ENCODE data around the gene SIGLEC8. TPM values are rescaled to one million over a fixed set of nuclear protein-coding genes. Genes with fewer than 3 reads are reported as not detected.

SIGLEC8 gene
- total and polyA plus RNA-seq, 2 of the 8 experiments (the other 6 are each of a cell fraction or from before 2014, with no cell fraction given): not detected

DNA sequence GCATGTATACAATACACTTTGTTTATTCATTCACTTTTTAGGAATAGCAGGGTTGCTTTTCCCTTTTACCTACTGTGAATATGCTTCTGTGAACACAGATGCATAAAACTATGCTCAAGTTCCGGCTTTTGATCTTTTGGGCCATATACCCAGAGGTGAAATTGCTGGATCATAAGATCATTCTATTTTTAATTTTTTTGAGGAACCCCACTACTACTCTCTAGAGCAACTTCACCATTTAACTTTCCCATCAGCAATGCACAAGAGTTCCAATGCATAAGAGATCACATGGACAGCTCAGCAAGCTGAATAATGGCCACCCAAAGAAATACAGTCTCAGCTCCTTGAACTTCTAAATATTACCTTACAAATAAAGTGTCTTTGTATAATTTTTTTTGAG is 23.8 kb downstream of the SIGLEC8 start:
- Histone ChIP-seq H2BK120ac (replicated peaks; ENCODE audit: low read depth, low read length) (no peak overlapping the region), H2BK20ac (ENCODE audit: low read length) (no peak overlapping the region), H2AK5ac (ENCODE audit: low read depth, low read length) (no peak overlapping the region), H3K27me3 (replicated peaks in 1 of 4; ENCODE audit: control insufficient read depth in 3 of 4, extremely low read depth in 1 of 4, insufficient read depth in 3 of 4, low read length in 3 of 4) (no peaks in the 10 kb centered on the region; a peak in 1 of 7 replicates), H4K8ac (ENCODE audit: extremely low read depth, insufficient read depth, low read length) (no peak overlapping the region), H4K91ac (replicated peaks; ENCODE audit: insufficient read length, low read length) (no peak overlapping the region), H3K23ac (ENCODE audit: insufficient read length) (no peak overlapping the region), H3K56ac (replicated peaks; ENCODE audit: insufficient read length, low read depth, low read length) (no peak overlapping the region), H3K4me1 (replicated peaks in 1 of 4; ENCODE audit: control insufficient read depth in 3 of 4, insufficient read depth in 4 of 4, low read length in 3 of 4) (no peaks in the 10 kb centered on the region), H3K79me1 (ENCODE audit: low read depth, low read length) (no peaks in the 10 kb centered on the region), H3K4me3 (ENCODE audit: extremely low read depth in 1 of 4, insufficient read depth in 2 of 4, low read depth in 3 of 4, low read length in 4 of 4) (no peak overlapping the region), H3K79me2 (ENCODE audit: control insufficient read depth in 1 of 2, insufficient read depth in 2 of 2, low read length in 2 of 2) (no peaks in the 10 kb centered on the region), H3K9me3 (ENCODE audit: insufficient read depth in 2 of 2, low read depth in 1 of 2, low read length in 1 of 2) (no peaks in the 10 kb centered on the region), H3K18ac (ENCODE audit: extremely low read depth, low read length) (no peak overlapping the region), H4K5ac (ENCODE audit: insufficient read length, low read depth, low read length) (no peak overlapping the region), H4K20me1 (replicated peaks in 1 of 2; ENCODE audit: control insufficient read depth in 1 of 2, insufficient read depth in 2 of 2, low read length in 2 of 2) (no peaks in the 10 kb centered on the region), H2BK12ac (ENCODE audit: low read depth, low read length) (no peak overlapping the region), H3K36me3 (ENCODE audit: control insufficient read depth in 2 of 4, insufficient read depth in 4 of 4, low read length in 3 of 4) (no peaks in the 10 kb centered on the region), H2BK15ac (ENCODE audit: low read length) (no peak overlapping the region), H2AFZ (ENCODE audit: low read length) (no peak overlapping the region), H3K4ac (replicated peaks; ENCODE audit: insufficient read length, low read depth, low read length) (no peak overlapping the region), H3K9ac (replicated peaks in 1 of 4; ENCODE audit: extremely low read depth in 1 of 4, low read depth in 3 of 4, low read length in 3 of 4) (no peak overlapping the region), H2BK5ac (ENCODE audit: low read depth, low read length) (no peak overlapping the region), H3K4me2 (ENCODE audit: insufficient read depth in 1 of 2, low read depth in 2 of 2, low read length in 2 of 2) (no peak overlapping the region), H3K27ac (ENCODE audit: low read depth, low read length) (no peak overlapping the region), H3K14ac (ENCODE audit: insufficient read length) (no peak overlapping the region), H3K23me2 (ENCODE audit: low read depth, low read length) (no peaks in the 10 kb centered on the region)
- FAIRE-seq (no peak), DNase-seq (ENCODE audit: low read depth in 1 of 2, low spot score in 2 of 2) (no peak)
- CTCF ChIA-PET (ENCODE audit: partially characterized antibody): interaction anchor here (0.9 to 6.8 kb wide), 4 partner anchors 13 to 156 kb away, joined by 3 to 44 read pairs (median 4); no protein-coding TSS in a partner anchor
- WGBS, 2 experiments (ENCODE audit: extremely low coverage in 1 of 2, insufficient coverage in 1 of 2, insufficient read length in 1 of 2, insufficient replicate concordance in 2 of 2, low coverage in 1 of 2, low lambda C conversion rate in 2 of 2, missing lambda C conversion rate in 1 of 2): 100% methylated on average over 1 of the region's 1 CpG; no CpG with 5 or more reads in 1 of the 2 experiments
- POLR2A ChIA-PET (ENCODE audit: partially characterized antibody): no interaction called here
- TF ChIP-seq JUN (IDR thresholded peaks at IDR 0.05; ENCODE audit: low read depth, low read length) (no peak), POLR2AphosphoS5 (IDR thresholded peaks at IDR 0.05; ENCODE audit: low read depth, low read length) (no peak), SIX5 (IDR thresholded peaks at IDR 0.05; ENCODE audit: low read depth, low read length) (no peak), SUZ12 (IDR thresholded peaks at IDR 0.05; ENCODE audit: low read length) (no peak), POU5F1 (IDR thresholded peaks at IDR 0.05; ENCODE audit: low read depth, low read length) (no peak), YY1 (IDR thresholded peaks at IDR 0.05; ENCODE audit: low read depth, low read length) (no peak), FOSL1 (IDR thresholded peaks at IDR 0.05; ENCODE audit: insufficient read depth, low read depth, low read length) (no peak), KDM5A (IDR thresholded peaks at IDR 0.05; ENCODE audit: low read length) (no peak), MAFK (IDR thresholded peaks at IDR 0.05; ENCODE audit: low read depth, low read length) (no peak), EZH2 (IDR thresholded peaks at IDR 0.05; ENCODE audit: low read depth, low read length, severe bottlenecking) (no peak), PHF8 (conservative IDR thresholded peaks at IDR 0.05; ENCODE audit: low read depth, low read length) (no peak), KDM1A (IDR thresholded peaks at IDR 0.05; ENCODE audit: borderline replicate concordance, low read length) (no peak), CHD2 (IDR thresholded peaks at IDR 0.05; ENCODE audit: low read length) (no peak)
- TF ChIP-seq, protein P1, sequence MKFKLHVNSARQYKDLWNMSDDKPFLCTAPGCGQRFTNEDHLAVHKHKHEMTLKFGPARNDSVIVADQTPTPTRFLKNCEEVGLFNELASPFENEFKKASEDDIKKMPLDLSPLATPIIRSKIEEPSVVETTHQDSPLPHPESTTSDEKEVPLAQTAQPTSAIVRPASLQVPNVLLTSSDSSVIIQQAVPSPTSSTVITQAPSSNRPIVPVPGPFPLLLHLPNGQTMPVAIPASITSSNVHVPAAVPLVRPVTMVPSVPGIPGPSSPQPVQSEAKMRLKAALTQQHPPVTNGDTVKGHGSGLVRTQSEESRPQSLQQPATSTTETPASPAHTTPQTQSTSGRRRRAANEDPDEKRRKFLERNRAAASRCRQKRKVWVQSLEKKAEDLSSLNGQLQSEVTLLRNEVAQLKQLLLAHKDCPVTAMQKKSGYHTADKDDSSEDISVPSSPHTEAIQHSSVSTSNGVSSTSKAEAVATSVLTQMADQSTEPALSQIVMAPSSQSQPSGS (IDR thresholded peaks at IDR 0.05; ENCODE audit: low read length): no peak

Measured in H1 (cell line).